ENCODE data around the gene VWDE.

VWDE gene

GRCh38 chr7:12327922-12328321, 75.7 kb downstream of the VWDE start:
- no peak for DNase-seq

GRCh38 chr7:12325646-12326045, 78.0 kb downstream of the VWDE start:
- no peak for DNase-seq

GRCh38 chr7:12323415-12323814, 80.2 kb downstream of the VWDE start:
- no peak for DNase-seq

- no peak for DNase-seq
These were observed 80.8 kb downstream of the VWDE start for GRCh38 chr7:12322903-12323300.

- DNase-seq, result peak; percentile 24 to 46 (median 39)
These were observed 81.3 kb downstream of the VWDE start for GRCh38 chr7:12322284-12322902.

GRCh38 chr7:12320987-12321647, 82.5 kb downstream of the VWDE start:
- no peak for DNase-seq

- no peak for DNase-seq
These were observed 83.3 kb downstream of the VWDE start for GRCh38 chr7:12320241-12320986.

GRCh38 chr7:12317675-12318074, 86.0 kb downstream of the VWDE start:
- no peak for DNase-seq

- no peak for DNase-seq
These were observed 86.7 kb downstream of the VWDE start for GRCh38 chr7:12316925-12317324.

GRCh38 chr7:12315049-12315448, 88.6 kb downstream of the VWDE start:
- no peak for DNase-seq

- DNase-seq, result peak in 1 of 3 donors; percentile 26
These were observed 89.5 kb downstream of the VWDE start for GRCh38 chr7:12314199-12314598.

GRCh38 chr7:12305502-12305901, 98.2 kb downstream of the VWDE start:
- no peak for DNase-seq

- no peak for DNase-seq
These were observed 100.2 kb downstream of the VWDE start for GRCh38 chr7:12303495-12303894.

- DNase-seq, result no peak
These were observed 100.6 kb downstream of the VWDE start for GRCh38 chr7:12303062-12303461.

- DNase-seq, result no peak
These were observed 103.2 kb downstream of the VWDE start for GRCh38 chr7:12300415-12300814.

GRCh38 chr7:12299367-12299766, 104.3 kb downstream of the VWDE start:
- no peak for DNase-seq

GRCh38 chr7:12297283-12298108, 106.2 kb downstream of the VWDE start:
- DNase-seq, result no peak

- no peak for DNase-seq
These were observed 107.6 kb downstream of the VWDE start for GRCh38 chr7:12296051-12296570.

- DNase-seq, result peak; percentile 26 to 49 (median 38)
These were observed 109.0 kb downstream of the VWDE start for GRCh38 chr7:12294701-12295100.

- peak in 2 of 3 donors; percentile 6 to 8 for DNase-seq
These were observed 111.8 kb downstream of the VWDE start for GRCh38 chr7:12291870-12292269.

- no peak for DNase-seq
These were observed 112.9 kb downstream of the VWDE start for GRCh38 chr7:12290761-12291160.

- no peak for DNase-seq
These were observed 113.7 kb downstream of the VWDE start for GRCh38 chr7:12289996-12290395.

- DNase-seq, result no peak
These were observed 115.8 kb downstream of the VWDE start for GRCh38 chr7:12287901-12288300.

All from suppressor macrophage treated with lipopolysaccharide for 1 hour (primary cell).